Cerebellar nuclear complex (tissue), 1 donor: Measurements from ENCODE around the gene ATP10A.
"Not testable (repeated sequence)": the region's sequence is repeated elsewhere in the genome, so short reads cannot be mapped to it uniquely, and the experiment has no call there.

Experiments used
- DNase-seq, 2 experiments: peaks; one replicate each; lab custom pipeline; 2025; lab: John Stamatoyannopoulos, UW

Gene ATP10A

GRCh38 chr15:25649390-25649789 is 213.7 kb downstream of the ATP10A start:
- no peak for DNase-seq

- no peak for DNase-seq
Measured at GRCh38 chr15:25643120-25643519, 220.0 kb downstream of the ATP10A start.

DNA sequence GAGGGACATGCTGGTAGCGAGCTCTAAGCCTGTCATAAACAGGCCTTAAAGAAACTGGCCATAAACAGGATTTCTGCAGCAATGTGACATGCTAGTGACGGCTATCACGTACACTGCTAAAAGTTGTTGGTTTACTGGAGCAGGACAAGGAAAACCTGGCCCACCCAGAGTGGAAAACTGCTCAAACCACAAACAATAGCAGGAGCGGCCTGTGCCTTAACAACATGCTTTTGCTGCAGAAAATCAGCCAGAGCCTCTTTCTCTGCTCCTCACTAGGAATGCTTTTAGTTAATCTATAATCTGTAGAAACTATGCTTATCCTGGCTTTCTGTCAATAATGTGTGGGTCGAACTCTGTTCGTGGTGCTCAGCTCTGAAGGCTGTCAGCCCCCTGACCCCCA is 221.4 kb downstream of the ATP10A start:
- no peak for DNase-seq

DNA sequence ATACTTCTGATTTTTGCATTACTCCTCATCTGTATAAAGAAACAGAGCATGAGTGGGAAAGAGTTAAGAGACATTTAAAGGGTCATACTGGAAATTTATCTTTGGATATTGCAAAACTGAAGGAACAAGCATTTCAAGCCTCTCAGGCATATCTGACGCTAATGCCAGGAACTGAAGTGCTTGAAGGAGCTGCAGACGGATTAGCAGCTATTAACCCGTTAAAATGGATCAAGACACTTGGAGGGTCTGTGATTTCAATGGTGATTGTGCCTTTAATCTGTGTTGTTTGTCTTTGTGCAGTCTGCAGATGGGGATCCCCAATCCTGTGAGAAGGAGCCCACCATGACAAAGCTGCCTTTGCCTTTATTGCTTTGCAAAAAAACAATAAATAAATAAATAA is 221.8 kb downstream of the ATP10A start:
- DNase-seq, result no peak

- not testable (repeated sequence) for DNase-seq
Measured at GRCh38 chr15:25640959-25641358, 222.2 kb downstream of the ATP10A start.

DNA sequence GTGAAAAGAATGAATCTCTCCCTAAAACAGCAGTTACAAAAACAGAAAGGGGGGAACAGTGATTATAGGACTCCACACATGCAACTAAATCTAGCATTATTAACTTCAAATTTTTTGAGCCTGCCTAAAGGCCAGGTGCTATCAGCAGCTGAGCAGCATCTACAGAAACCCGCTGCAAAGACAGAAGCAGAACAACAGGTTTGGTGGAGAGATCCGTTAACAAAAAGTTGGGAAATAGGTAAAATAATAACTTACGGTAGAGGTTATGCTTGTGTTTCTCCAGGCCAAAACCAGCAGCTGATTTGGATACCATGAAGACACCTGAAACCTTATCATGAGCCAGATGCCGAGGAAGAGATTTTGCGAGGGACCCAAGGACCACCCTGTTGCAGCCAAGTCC is 222.7 kb downstream of the ATP10A start:
- DNase-seq, result no peak

DNA sequence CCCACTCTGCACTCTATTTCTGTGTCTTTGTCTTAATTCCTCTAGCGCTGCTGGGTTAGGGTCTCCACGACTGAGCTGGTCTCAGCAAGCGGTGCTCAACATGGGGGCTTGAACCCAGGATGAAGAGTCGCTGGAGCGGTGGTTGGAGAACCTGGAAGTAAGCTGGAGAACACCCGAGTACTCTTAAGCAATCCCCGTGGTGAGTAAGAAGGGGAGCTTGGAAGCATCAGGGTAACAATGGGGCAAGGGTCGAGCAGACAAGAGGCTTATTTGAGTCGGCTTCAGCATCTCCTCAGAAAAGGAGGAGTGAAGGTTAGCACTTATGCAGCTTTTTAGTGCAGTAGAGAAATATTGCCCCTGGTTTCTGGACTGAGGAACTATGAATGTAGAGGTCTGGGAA is 226.6 kb downstream of the ATP10A start:
- not testable (repeated sequence) for DNase-seq

GRCh38 chr15:25635191-25635590 is 227.9 kb downstream of the ATP10A start:
- no peak for DNase-seq

DNA sequence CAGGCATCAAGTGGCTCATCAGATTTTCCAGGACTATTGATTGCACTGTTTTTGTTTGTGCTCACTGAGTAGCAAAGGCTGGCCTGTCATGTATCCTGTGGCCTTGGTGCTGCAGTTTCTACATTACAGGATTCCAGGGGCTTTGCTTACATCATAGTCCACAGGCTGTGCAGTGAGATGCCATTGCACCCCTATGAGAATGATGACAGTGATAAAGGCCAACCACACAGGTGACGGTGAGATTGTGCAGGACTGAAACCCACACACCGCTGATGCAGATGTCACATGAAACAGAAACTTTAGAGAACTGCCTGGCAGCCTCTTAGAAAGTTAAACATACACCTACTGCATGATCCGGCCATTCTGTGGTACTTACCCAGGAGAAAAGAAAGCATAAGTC is 229.3 kb downstream of the ATP10A start:
- no peak for DNase-seq

DNA sequence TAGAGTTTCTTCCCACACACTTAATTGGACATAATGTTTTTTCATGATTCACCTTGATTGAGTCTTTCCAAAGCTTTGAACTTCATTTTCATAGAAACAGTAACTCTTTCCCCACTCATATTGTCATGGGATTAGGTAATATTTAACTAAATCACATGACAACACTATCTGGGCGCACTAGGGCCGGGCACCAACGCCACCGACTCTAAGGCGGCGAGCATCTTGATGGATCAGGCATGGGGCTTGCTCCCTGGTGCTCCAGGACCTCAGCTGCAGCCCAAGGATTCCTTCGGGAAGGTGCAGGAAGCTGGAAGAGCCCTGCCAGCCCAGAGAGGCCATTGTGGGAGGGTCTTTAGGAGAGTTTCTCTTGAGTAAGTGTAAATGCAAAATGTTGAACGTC is 231.2 kb downstream of the ATP10A start:
- DNase-seq, result no peak
